HepG2 (cell line): ENCODE data around the gene ZFAND6. TPM values are rescaled to one million over a fixed set of nuclear protein-coding genes. Genes with fewer than 3 reads are reported as not detected.
A peak's percentile ranks its signal among the peaks of the same experiment; 100 is the strongest.

Experiments used
- AGO1 ChIP-seq: fragments of 200-400 bp; formaldehyde crosslinking; IDR thresholded peaks from 2 replicates; pipeline ENCODE4 v1.6.1; 2017; ENCODE audit warnings: mild to moderate bottlenecking, low read depth, low read length, moderate library complexity; ENCODE audit not compliant: poor library complexity, severe bottlenecking
- IKZF1 ChIP-seq: fragments of 450-650 bp; IDR thresholded peaks from 2 replicates; pipeline ENCODE4 v1.7.1; 2016
- MAZ ChIP-seq, 2 experiments: sonication (generic) in 1 of 2; formaldehyde crosslinking in 1 of 2; IDR thresholded peaks; 2 replicates each; pipeline versions ENCODE4 v1.5.0 to v1.6.1; 2012 to 2020; ENCODE audit warnings: low read depth in 2 of 2, mild to moderate bottlenecking in 2 of 2, borderline replicate concordance in 1 of 2, improper control_type of control experiment in 1 of 2, low read length in 1 of 2, missing genetic modification reagents in 1 of 2, moderate library complexity in 1 of 2
- MYC ChIP-seq: sonication (generic); formaldehyde crosslinking; IDR thresholded peaks from 2 replicates; pipeline ENCODE4 v1.9.0; 2021; ENCODE audit warnings: missing genetic modification reagents, borderline replicate concordance
- NR2F2 ChIP-seq: IDR thresholded peaks from 2 replicates; pipeline ENCODE4 v1.6.1; 2012; ENCODE audit warnings: low read depth, inconsistent platforms, borderline replicate concordance
- POLR2AphosphoS5 ChIP-seq: IDR thresholded peaks from 2 replicates; pipeline ENCODE4 v1.6.1; 2012; ENCODE audit warnings: low read depth, low read length
- PRMT3 ChIP-seq: sonication (generic); formaldehyde crosslinking; IDR thresholded peaks from 2 replicates; pipeline ENCODE4 v1.8.1; 2022; ENCODE audit warnings: low read depth, mild to moderate bottlenecking, moderate library complexity, missing genetic modification reagents, borderline replicate concordance
- RFX5 ChIP-seq: IDR thresholded peaks from 2 replicates; pipeline ENCODE4 v1.6.1; 2011; ENCODE audit warnings: low read depth, low read length, improper control_type of control experiment
- ZBTB10 ChIP-seq: sonication (generic); formaldehyde crosslinking; IDR thresholded peaks from 2 replicates; pipeline ENCODE4 v1.4.0; 2020; ENCODE audit warnings: missing genetic modification reagents, borderline replicate concordance
- ZNF224 ChIP-seq: sonication (generic); formaldehyde crosslinking; IDR thresholded peaks from 2 replicates; pipeline ENCODE4 v1.5.0; 2020; ENCODE audit warnings: mild to moderate bottlenecking, missing genetic modification reagents
- ZNF281 ChIP-seq: sonication (generic); formaldehyde crosslinking; IDR thresholded peaks from 2 replicates; pipeline ENCODE4 v1.4.0; 2020; ENCODE audit warnings: missing genetic modification reagents, borderline replicate concordance
- ZNF792 ChIP-seq: IDR thresholded peaks from 2 replicates; pipeline ENCODE4 v1.6.1; 2016
- polyA plus RNA-seq, 8 experiments: library from polyadenylated mRNA; depleted of rRNA in 3 of 8; stranded (reverse) in 7 of 8; unstranded in 1 of 8; fragments of >200 nt; fragmentation: Illumina TruSeq in 4 of 8; extraction: Trizol in 4 of 8; gene quantifications; 2 replicates each; pipeline versions ENCODE4 v1.2.1 to v1.2.3, GENCODE V29; 2011 to 2016; ENCODE audit warnings: low read depth in 4 of 8, missing spikeins in 1 of 8, mixed read lengths in 1 of 8; ENCODE audit not compliant: insufficient read depth in 1 of 8
- total RNA-seq, 5 experiments: library from RNA; depleted of rRNA; stranded (reverse); fragments of >200 nt; fragmentation: Illumina TruSeq; extraction: Trizol; gene quantifications; 2 replicates each; pipeline ENCODE4 v1.2.3, GENCODE V29; 2016; ENCODE audit warnings: low read depth in 1 of 5
- TF ChIP-seq, protein P1 (sequence below): sonication (generic); formaldehyde crosslinking; IDR thresholded peaks from 2 replicates; pipeline ENCODE4 v1.4.0; 2020; ENCODE audit warnings: mild to moderate bottlenecking, missing genetic modification reagents

The ZFAND6 gene
- total and polyA plus RNA-seq, 2 of the 13 experiments (the other 11 are each of a cell fraction or from before 2014, with no cell fraction given), result 84.2 to 115 TPM

DNA sequence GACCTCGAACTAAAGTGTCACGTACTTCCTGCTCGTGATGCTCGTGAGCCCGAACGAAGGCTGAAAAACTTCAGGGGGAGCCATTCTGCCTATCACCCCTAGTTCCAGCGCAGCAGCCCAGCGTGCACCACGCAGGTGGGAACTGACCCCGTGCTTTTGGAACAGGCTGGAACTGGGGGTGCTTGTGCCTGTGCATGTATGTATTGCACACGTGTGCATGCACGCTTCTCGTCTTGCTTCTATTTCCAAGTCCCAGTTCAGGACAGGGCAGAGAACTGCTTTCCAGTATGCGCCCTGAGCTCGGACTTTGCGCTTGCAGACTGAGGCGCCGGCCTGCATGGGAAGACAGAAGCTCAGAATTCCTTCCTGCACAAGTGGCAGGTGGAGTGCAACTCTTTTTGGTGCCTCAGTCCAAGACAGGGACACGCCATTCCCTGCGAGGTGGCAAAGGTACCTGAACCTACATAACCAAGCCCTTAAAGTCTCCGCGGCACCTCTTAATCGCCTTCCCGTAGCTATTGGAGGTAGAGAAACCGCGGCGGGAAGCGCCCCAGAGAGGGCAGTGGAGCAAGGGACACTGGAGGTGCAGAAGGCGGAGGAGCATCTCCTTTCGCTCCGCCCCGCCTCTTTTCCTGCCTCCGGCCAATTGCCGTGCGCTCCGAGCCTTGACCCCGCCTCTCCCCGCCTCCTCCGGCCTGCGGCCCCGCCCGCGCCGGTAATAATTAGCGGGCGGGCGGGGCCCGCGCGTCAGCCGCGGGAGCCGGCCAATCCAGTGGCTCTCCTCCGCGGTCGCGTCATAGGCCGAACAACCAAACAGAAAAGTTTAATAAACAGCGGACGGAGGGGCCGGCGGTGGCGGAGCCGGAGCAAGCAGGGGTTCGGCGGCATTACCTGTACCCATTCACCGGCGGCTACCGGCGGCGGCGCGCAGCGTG, at the start of gene ZFAND6 (continued):
- peak; percentile 82; the same call in 1 of the 2 replicates for TF ChIP-seq ZBTB10 (CRISPR knock-in tag)
- TF ChIP-seq MAZ (IDR thresholded peaks at IDR 0.05; ENCODE audit: borderline replicate concordance, low read depth, low read length), result peak; percentile 98
- no peak for TF ChIP-seq MAZ (CRISPR knock-in tag; IDR thresholded peaks at IDR 0.05; ENCODE audit: low read depth)
- TF ChIP-seq ZNF792 (CRISPR knock-in tag), result peak; percentile 29; the same call in 1 of the 2 replicates
- peak; percentile 97 for TF ChIP-seq POLR2AphosphoS5
- no peak for TF ChIP-seq IKZF1
- no peak for TF ChIP-seq AGO1
- no peak for TF ChIP-seq PRMT3 (CRISPR knock-in tag)
- TF ChIP-seq, protein P1, sequence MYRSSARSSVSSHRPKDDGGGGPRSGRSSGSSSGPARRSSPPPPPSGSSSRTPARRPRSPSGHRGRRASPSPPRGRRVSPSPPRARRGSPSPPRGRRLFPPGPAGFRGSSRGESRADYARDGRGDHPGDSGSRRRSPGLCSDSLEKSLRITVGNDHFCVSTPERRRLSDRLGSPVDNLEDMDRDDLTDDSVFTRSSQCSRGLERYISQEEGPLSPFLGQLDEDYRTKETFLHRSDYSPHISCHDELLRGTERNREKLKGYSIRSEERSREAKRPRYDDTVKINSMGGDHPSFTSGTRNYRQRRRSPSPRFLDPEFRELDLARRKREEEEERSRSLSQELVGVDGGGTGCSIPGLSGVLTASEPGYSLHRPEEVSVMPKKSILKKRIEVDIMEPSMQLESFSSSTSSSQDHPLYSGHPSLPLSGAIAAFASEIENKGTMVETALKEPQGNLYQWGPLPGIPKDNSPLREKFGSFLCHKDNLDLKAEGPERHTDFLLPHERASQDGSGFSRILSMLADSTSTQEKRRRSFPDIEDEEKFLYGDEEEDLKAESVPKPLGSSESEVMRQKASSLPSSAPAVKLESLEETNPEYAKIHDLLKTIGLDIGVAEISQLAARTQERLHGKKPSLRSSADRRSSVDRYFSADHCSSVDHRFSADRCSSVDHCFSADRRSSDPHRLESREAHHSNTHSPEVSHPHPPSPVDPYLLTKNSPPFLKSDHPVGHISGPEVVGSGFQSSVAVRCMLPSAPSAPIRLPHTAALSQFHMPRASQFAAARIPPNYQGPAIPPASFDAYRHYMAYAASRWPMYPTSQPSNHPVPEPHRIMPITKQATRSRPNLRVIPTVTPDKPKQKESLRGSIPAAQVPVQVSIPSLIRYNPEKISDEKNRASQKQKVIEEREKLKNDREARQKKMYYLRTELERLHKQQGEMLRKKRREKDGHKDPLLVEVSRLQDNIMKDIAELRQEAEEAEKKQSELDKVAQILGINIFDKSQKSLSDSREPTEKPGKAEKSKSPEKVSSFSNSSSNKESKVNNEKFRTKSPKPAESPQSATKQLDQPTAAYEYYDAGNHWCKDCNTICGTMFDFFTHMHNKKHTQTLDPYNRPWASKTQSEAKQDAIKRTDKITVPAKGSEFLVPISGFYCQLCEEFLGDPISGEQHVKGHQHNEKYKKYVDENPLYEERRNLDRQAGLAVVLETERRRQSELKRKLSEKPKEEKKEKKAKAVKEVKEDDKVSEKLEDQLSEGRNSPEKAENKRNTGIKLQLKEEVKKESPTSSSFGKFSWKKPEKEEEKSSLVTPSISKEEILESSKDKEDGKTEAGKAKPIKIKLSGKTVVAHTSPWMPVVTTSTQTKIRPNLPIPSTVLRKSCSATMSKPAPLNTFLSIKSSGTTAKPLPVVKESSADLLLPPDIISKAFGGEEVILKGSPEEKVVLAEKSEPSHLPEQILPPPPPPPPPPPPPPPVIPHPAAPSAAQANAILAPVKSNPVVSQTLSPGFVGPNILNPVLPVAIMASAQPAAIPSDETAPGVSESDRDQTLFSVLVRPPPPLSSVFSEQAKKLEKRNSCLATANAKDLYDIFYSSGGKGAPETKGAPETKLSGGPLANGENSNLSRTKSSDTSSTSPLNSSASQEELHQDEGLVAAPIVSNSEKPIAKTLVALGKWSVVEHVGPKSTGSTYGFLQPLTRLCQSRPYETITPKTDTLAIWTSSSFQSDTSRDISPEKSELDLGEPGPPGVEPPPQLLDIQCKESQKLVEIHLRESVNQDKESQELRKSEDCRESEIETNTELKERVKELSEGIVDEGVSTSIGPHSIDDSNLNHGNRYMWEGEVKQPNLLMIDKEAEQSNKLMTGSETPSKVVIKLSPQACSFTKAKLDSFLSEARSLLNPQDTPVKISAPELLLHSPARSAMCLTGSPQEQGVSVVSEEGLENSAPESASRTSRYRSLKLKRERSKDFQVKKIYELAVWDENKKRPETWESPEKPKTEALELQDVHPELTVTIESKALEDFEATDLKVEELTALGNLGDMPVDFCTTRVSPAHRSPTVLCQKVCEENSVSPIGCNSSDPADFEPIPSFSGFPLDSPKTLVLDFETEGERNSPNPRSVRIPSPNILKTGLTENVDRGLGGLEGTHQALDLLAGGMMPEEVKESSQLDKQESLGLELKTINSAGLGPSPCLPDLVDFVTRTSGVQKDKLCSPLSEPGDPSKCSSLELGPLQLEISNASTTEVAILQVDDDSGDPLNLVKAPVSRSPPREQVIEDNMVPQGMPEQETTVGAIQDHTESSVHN (CRISPR knock-in tag), result 0 out of 2 replicates have a peak, but pooled peaks have one; percentile 59
- TF ChIP-seq NR2F2, result peak; percentile 51; the same call in 1 of the 2 replicates
- no peak for TF ChIP-seq ZNF281
- TF ChIP-seq ZNF224 (CRISPR knock-in tag), result no peak; the same call in 1 of the 2 replicates
- peak; percentile 31; the same call in 1 of the 2 replicates for TF ChIP-seq RFX5
- peak; percentile 81; the same call in 1 of the 2 replicates for TF ChIP-seq MYC (CRISPR knock-in tag)
